ENCODE data around the gene PDLIM5. TPM values are rescaled to one million over a fixed set of nuclear protein-coding genes. Genes with fewer than 3 reads are reported as not detected.
"Not testable (repeated sequence)": the region's sequence is repeated elsewhere in the genome, so short reads cannot be mapped to it uniquely, and the experiment has no call there.

The PDLIM5 gene
- total RNA-seq, 1 donor from 2014 or later, result 71.0 TPM

GRCh38 chr4:94654714-94655113, 203.0 kb downstream of the PDLIM5 start:
- Mint-ChIP-seq H3K9me3 (no peaks in the 10 kb centered on the region), H3K27me3 (ENCODE audit: low read depth) (no peaks in the 10 kb centered on the region), H3K27ac (ENCODE audit: unreplicated experiment) (no peak overlapping the region), H3K36me3 (ENCODE audit: low read depth) (peaks cover 12% of the 10 kb centered on the region), H3K4me1 (no peaks in the 10 kb centered on the region), H3K4me3 (no peak overlapping the region)
- DNase-seq (ENCODE audit: low read depth, low spot score), result no peak
- no peak for TF ChIP-seq CTCF (conservative IDR thresholded peaks at IDR 0.05)

- Mint-ChIP-seq H3K4me3 (no peak overlapping the region), H3K9me3 (no peaks in the 10 kb centered on the region), H3K27ac (ENCODE audit: unreplicated experiment) (no peak overlapping the region), H3K27me3 (ENCODE audit: low read depth) (no peaks in the 10 kb centered on the region), H3K4me1 (no peaks in the 10 kb centered on the region), H3K36me3 (ENCODE audit: low read depth) (peaks cover 18% of the 10 kb centered on the region)
- DNase-seq (ENCODE audit: low read depth, low spot score), result no peak
- TF ChIP-seq CTCF (conservative IDR thresholded peaks at IDR 0.05), result no peak
These were observed 208.9 kb downstream of the PDLIM5 start for GRCh38 chr4:94660614-94661013.

GRCh38 chr4:94665021-94665420, 213.3 kb downstream of the PDLIM5 start:
- not testable (repeated sequence) for H3K9me3 Mint-ChIP-seq; H3K27ac Mint-ChIP-seq (ENCODE audit: unreplicated experiment); DNase-seq (ENCODE audit: low read depth, low spot score); H3K4me1 Mint-ChIP-seq; H3K4me3 Mint-ChIP-seq; H3K27me3 Mint-ChIP-seq (ENCODE audit: low read depth)
- H3K36me3 Mint-ChIP-seq (ENCODE audit: low read depth), result peaks cover 13% of the 10 kb centered on the region

- Mint-ChIP-seq H3K4me1 (no peaks in the 10 kb centered on the region), H3K36me3 (ENCODE audit: low read depth) (peaks cover 11% of the 10 kb centered on the region), H3K27me3 (ENCODE audit: low read depth) (no peaks in the 10 kb centered on the region), H3K4me3 (no peak overlapping the region), H3K27ac (ENCODE audit: unreplicated experiment) (no peak overlapping the region), H3K9me3 (no peaks in the 10 kb centered on the region)
- no peak for DNase-seq (ENCODE audit: low read depth, low spot score)
- TF ChIP-seq CTCF (conservative IDR thresholded peaks at IDR 0.05), result no peak
These were observed 214.0 kb downstream of the PDLIM5 start for GRCh38 chr4:94665500-94666404.

GRCh38 chr4:94668724-94669123, 217.0 kb downstream of the PDLIM5 start:
- H3K4me3 Mint-ChIP-seq, result no peak overlapping the region
- H3K36me3 Mint-ChIP-seq (ENCODE audit: low read depth), result peaks cover 8% of the 10 kb centered on the region
- no peaks in the 10 kb centered on the region for H3K4me1 Mint-ChIP-seq
- no peaks in the 10 kb centered on the region for H3K9me3 Mint-ChIP-seq
- TF ChIP-seq CTCF (conservative IDR thresholded peaks at IDR 0.05), result no peak
- no peaks in the 10 kb centered on the region for H3K27me3 Mint-ChIP-seq (ENCODE audit: low read depth)
- no peak overlapping the region for H3K27ac Mint-ChIP-seq (ENCODE audit: unreplicated experiment)
- DNase-seq (ENCODE audit: low read depth, low spot score), result no peak

Measured in neural crest cell (in vitro differentiated cells).